Ishikawa (cell line): Measurements from ENCODE around the gene GRK5.

ENCODE experiments used
- CEBPB ChIP-seq: IDR thresholded peaks from 2 replicates; pipeline ENCODE4 v1.6.1; 2012
- CREB1 ChIP-seq: IDR thresholded peaks from 2 replicates; pipeline ENCODE4 v1.6.1; 2012; ENCODE audit warnings: low read depth
- EGR1 ChIP-seq: IDR thresholded peaks from 2 replicates; pipeline ENCODE4 v1.6.1; 2012
- EP300 ChIP-seq: IDR thresholded peaks from 2 replicates; pipeline ENCODE4 v1.6.1; 2012; ENCODE audit warnings: borderline replicate concordance
- FOXM1 ChIP-seq: IDR thresholded peaks from 2 replicates; pipeline ENCODE4 v1.6.1; 2012; ENCODE audit warnings: low read depth, borderline replicate concordance
- RAD21 ChIP-seq: IDR thresholded peaks from 2 replicates; pipeline ENCODE4 v1.6.1; 2012; ENCODE audit warnings: low read depth
- TAF1 ChIP-seq: IDR thresholded peaks from 2 replicates; pipeline ENCODE4 v1.6.1; 2012; ENCODE audit warnings: low read depth, mild to moderate bottlenecking
- TEAD4 ChIP-seq: IDR thresholded peaks from 2 replicates; pipeline ENCODE4 v1.6.1; 2012
- YY1 ChIP-seq: IDR thresholded peaks from 2 replicates; pipeline ENCODE4 v1.6.1; 2012; ENCODE audit warnings: low read depth
- TF ChIP-seq, protein P1 (sequence below): IDR thresholded peaks from 2 replicates; pipeline ENCODE4 v1.6.1; 2012
- TF ChIP-seq, protein P2 (sequence below): IDR thresholded peaks from 2 replicates; pipeline ENCODE4 v1.6.1; 2012
- TF ChIP-seq, protein P3 (sequence below): IDR thresholded peaks from 2 replicates; pipeline ENCODE4 v1.6.1; 2012; ENCODE audit warnings: low read depth, mild to moderate bottlenecking

DNA sequence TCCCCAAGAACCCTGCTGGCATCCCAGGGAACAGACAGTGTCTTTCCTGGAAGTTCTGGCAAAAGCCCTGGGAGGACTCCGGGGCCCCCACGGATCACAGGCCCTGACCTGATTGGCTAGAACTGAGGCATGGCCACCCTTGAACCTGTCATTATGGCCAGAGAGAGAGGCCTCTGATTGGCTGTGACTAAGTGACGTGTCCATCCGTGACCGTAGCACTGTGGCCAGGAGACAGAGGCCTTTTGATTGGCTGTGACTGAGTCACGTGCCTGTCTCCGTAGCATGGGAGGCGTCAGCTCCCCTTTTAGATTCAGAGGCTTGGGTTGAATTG, 171.3 kb downstream of the GRK5 start:
- no peak for TF ChIP-seq YY1
- no peak for TF ChIP-seq FOXM1
- TF ChIP-seq EGR1: no peak
- TF ChIP-seq RAD21: no peak
- TF ChIP-seq EP300: no peak
- TF ChIP-seq TAF1: no peak
- TF ChIP-seq CEBPB: no peak
- TF ChIP-seq, protein P1, sequence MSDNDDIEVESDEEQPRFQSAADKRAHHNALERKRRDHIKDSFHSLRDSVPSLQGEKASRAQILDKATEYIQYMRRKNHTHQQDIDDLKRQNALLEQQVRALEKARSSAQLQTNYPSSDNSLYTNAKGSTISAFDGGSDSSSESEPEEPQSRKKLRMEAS: no peak
- TF ChIP-seq CREB1: no peak
- TF ChIP-seq, protein P2, sequence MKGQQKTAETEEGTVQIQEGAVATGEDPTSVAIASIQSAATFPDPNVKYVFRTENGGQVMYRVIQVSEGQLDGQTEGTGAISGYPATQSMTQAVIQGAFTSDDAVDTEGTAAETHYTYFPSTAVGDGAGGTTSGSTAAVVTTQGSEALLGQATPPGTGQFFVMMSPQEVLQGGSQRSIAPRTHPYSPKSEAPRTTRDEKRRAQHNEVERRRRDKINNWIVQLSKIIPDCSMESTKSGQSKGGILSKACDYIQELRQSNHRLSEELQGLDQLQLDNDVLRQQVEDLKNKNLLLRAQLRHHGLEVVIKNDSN: no peak
- TF ChIP-seq, protein P3, sequence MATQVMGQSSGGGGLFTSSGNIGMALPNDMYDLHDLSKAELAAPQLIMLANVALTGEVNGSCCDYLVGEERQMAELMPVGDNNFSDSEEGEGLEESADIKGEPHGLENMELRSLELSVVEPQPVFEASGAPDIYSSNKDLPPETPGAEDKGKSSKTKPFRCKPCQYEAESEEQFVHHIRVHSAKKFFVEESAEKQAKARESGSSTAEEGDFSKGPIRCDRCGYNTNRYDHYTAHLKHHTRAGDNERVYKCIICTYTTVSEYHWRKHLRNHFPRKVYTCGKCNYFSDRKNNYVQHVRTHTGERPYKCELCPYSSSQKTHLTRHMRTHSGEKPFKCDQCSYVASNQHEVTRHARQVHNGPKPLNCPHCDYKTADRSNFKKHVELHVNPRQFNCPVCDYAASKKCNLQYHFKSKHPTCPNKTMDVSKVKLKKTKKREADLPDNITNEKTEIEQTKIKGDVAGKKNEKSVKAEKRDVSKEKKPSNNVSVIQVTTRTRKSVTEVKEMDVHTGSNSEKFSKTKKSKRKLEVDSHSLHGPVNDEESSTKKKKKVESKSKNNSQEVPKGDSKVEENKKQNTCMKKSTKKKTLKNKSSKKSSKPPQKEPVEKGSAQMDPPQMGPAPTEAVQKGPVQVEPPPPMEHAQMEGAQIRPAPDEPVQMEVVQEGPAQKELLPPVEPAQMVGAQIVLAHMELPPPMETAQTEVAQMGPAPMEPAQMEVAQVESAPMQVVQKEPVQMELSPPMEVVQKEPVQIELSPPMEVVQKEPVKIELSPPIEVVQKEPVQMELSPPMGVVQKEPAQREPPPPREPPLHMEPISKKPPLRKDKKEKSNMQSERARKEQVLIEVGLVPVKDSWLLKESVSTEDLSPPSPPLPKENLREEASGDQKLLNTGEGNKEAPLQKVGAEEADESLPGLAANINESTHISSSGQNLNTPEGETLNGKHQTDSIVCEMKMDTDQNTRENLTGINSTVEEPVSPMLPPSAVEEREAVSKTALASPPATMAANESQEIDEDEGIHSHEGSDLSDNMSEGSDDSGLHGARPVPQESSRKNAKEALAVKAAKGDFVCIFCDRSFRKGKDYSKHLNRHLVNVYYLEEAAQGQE: no peak
- TF ChIP-seq TEAD4: no peak
